Right hindlimb (tissue), 1 donor: ENCODE data around the gene STX4.
"Not testable (repeated sequence)": the region's sequence is repeated elsewhere in the genome, so short reads cannot be mapped to it uniquely, and the experiment has no call there.

Experiments used
- DNase-seq: peaks from one replicate; pipeline ENCODE4 v3.0.0-alpha.2; 2018

The STX4 gene

GRCh38 chr16:30998852-30999761 is 34.3 kb upstream of the STX4 start:
- no peak for DNase-seq

DNA sequence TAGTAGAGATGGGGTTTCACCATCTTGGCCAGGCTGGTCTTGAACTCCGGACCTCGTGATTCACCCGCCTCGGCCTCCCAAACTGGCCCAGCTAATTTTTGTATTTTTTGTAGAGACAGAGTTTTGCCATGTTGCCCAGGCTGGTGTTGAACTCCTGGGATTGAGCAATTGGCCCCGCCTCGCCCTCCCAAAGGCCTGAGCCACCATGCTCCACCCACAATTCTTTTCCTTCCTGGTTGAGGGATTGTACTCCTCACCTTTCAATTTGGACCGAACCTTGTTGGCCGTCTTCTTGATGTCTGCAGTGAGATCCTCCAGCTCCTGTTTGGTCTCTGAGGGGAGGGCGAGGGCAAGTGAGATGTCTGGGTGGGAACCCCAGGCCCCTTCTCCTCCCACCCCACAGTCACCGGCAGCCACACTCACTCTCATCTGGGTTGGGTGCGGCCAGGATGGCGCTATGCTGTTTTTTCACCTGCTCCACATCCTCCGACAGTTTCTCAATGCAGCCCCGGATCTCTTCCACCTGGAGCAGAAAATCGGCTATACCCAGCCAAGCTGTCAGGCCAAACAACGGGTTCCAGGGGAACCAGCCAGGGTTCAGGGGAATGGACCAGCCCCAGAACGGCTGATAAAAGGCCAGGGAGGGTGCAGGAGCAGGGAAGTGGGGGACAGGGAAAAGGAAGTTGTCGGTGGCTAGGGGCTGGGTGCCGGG is 32.5 kb upstream of the STX4 start:
- no peak for DNase-seq

GRCh38 chr16:31001507-31002249 is 31.7 kb upstream of the STX4 start:
- no peak for DNase-seq

GRCh38 chr16:31002250-31002700 is 31.1 kb upstream of the STX4 start:
- DNase-seq = no peak

GRCh38 chr16:31002862-31003341 is 30.5 kb upstream of the STX4 start:
- no peak for DNase-seq

- no peak for DNase-seq
Measured at GRCh38 chr16:31003744-31004143, 29.6 kb upstream of the STX4 start.

- no peak for DNase-seq
Measured at GRCh38 chr16:31004658-31005057, 28.7 kb upstream of the STX4 start.

GRCh38 chr16:31005350-31006085 is 27.8 kb upstream of the STX4 start:
- DNase-seq = no peak

GRCh38 chr16:31006086-31006385 is 27.3 kb upstream of the STX4 start:
- no peak for DNase-seq

DNA sequence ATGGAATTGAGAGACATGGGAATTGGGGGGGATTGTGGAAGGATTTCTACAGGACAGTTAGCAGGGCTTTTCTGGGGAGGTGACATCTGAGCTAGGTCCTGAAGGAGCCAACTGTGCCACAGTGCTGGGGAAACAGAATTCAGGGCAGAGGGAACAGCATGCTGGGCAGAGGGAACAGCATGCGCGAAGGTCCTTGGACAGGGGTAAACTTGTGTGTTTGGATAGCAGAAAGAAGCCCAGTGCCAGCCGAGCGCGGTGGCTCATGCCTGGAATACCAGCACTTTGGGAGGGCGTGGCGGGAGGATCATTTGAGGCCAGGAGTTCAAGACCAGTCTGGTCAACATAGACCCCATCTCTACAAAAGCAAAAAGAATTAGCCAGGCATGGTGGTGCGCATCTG is 26.8 kb upstream of the STX4 start:
- DNase-seq = no peak

DNA sequence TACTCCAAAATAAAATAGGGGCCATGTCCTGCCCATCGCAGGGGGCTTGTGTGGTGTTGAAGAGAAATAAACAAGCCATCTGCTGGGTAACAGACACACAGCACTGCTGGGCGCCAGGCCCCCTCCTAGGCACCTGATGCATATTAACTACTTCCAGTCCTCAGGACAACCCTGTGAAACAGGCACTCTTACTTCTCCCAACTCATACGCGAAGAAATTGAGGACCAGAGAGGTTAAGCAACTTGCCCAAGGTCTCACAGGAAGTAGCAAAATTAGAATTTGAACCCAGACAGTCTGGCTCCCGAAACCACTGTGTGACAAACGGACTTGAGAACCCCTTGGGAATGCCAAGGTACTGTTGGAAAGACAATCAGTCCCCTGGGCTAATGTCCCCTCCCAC is 25.7 kb upstream of the STX4 start:
- DNase-seq = no peak

GRCh38 chr16:31008149-31008548 is 25.2 kb upstream of the STX4 start:
- DNase-seq = no peak

GRCh38 chr16:31008551-31008950 is 24.8 kb upstream of the STX4 start:
- no peak for DNase-seq

DNA sequence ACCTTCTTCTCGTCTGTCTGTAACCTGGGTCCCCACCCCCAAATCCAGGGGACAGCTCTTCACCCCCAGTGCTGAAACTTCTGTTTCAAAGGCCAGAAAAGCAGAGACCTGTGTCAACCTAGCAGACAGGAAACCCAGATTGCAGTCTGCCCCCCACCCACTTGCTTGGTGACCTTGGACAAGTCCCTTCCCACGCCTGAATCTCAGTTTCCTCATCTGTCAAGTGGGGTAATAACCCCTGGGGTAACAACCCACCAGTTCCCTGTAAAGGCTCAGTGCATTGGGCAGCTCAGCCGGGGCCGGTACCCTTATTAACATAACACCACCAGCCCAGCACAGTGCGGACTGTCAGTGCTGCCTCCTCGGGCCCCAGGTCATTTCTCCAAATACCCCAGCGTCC is 24.2 kb upstream of the STX4 start:
- no peak for DNase-seq

- DNase-seq = no peak
Measured at GRCh38 chr16:31009894-31010584, 23.3 kb upstream of the STX4 start.

- DNase-seq = peak; percentile 82
Measured at GRCh38 chr16:31010585-31011325, 22.6 kb upstream of the STX4 start, which contains the start of gene STX1B. Gene STX1B, minus strand, starts transcription at chr16:31010638. Its CDS starts 242 bp downstream, at chr16:31010396.

GRCh38 chr16:31011815-31012214 is 21.5 kb upstream of the STX4 start:
- not testable (repeated sequence) for DNase-seq

- DNase-seq = not testable (repeated sequence)
Measured at GRCh38 chr16:31013292-31013691, 20.1 kb upstream of the STX4 start.

DNA sequence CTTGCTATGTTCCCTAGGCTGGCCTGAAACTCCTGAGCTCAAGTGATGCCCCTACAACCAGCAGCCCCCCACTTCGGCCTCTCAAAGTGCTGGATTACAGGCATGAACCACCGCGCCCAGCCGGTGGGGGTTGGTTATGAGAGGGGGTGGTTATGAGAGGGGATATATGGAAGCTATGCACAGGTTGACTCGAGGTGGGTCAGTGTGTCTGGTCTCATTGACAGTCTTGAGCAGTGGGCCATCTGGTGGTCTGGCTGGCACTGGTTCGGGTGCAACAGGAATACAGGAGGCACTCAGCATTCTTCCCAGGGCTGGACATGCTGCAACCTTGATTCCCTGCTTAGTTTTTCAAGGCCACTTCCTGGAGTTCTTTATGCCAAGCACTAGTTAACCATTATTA is 17.3 kb upstream of the STX4 start:
- no peak for DNase-seq

DNA sequence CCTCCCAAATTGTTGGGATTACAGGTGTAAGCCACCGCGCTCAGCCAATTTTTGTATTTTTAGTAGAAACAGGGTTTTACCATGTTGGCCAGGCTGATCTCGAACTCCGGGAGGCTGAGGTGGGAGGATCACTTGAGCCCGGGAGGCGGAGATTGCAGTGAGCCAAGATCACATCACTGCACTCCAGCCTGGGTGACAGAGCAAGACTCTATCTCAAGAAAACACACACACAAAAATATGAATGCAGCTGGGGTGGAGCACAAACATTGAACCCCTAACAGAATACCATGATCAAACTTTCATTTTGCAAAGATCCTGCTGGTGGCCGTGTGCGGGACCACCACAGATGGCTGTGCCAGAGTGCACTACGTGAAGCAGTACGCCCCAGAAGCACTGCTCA is 15.6 kb upstream of the STX4 start:
- not testable (repeated sequence) for DNase-seq

DNA sequence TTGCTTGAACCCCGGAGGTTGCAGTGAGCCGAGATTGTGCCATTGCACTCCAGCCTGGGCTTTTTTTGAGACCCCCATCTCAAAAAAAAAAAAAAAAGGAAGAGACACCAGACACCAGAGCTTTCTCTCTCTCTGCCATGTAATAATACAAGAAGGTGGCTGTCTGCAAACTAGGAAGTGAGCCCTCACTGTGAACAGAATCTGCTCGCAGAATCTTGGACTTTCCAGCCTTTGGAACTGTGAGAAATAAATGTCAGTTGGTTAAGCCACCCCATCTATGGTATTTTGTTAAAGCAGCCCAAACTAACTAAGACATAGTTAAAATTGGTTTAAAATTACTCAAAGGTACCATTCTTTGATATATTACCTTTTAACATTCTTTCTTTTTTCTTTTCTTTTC is 12.8 kb upstream of the STX4 start:
- DNase-seq = no peak
